Islet of Langerhans (tissue), 1 donor: ENCODE data around the gene LAYN.

Experiments used
- FAIRE-seq: peaks from one replicate; lab custom pipeline; 2011; peaks lifted over from hg19 to GRCh38; lab: Jason Lieb, UNC

Gene LAYN

DNA sequence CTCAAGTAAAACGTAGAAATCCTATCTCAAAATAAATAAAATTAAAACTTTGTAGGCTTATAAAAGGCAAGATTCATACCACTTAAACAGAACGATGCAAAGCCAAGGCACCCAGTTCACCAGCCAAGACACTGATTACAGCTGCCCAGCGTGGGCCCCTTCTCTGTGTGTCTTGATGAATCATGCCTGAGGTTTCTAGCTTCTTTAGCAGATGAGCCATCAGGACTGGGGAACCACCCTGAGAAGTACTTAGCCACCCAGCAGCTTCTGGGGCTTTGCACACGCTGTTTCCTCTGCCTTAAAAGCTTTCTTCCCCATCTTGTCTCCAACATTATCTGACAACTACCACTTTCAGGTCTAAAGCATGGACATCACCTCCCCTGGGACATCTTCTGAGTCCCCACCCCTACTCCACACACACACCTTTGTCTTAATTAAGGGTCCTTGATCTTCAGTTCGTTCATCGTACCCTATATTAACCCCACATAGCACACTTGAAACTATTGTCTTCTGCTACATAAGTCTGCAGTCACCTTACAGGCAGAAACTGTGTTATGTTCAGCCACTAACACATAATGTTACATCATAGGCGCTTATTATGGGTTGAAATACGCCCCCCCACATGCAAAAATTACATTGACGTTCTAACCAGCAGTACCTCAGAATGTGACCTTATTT is 8.7 kb upstream of the LAYN start:
- no peak for FAIRE-seq

DNA sequence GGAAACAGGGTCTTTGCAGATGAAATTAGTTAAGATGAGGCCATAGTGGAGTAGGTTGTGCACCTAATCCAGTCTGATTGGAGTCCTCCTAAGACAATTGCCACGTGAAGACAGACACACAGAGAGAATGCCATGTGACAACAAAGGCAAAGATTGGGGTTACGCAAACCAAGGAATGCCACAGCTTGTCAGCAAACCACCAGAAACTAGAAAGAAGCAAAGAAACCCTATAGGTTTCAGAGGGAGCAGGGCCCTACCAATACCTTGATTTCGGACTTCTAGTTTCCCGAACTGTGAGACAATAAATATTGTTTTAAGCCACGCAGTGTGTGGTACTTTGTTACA is 8.2 kb upstream of the LAYN start:
- no peak for FAIRE-seq

DNA sequence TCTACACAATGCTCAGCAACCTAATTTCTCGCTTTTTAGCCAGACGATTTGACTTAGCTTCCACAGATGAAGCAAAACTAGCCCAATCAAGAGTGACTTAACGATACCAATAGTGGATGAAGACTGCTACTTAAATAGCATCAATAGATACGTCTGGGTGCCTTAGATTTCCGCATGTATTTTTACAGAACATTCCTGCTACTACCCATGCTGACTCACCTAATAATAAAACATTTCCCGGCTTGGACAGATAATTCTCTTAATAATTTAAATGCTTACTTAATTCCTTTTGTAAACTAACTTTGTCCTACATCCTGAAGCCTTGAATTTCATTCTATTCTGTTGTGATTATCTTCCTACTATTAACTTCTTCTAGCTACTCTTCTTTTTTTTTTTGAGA is 5.2 kb upstream of the LAYN start:
- FAIRE-seq: no peak

DNA sequence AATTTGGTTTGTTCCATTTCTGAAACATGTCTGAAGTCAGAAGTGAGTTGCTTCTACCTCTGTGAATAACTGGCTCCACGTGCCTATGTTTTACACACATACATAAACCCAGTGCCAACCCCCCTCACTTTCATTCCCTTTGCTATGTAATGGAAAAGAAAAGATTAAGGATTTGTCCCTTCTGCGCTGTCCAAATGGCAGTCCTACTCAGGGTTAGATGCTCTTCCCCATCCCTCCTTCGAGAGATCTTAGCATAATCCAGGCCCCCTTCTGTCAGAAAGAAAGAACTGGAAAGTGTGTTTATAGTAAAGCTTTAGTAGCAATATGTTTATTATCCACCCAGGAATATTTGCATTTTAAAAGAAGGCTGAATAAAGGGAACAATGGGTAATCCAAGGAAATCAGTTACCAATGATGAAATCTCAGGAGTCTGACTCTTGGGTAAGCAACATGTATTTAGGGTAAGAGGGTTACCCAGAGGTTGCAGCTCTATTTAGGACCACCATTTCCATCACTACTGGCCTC is 3.1 kb upstream of the LAYN start:
- FAIRE-seq: no peak

DNA sequence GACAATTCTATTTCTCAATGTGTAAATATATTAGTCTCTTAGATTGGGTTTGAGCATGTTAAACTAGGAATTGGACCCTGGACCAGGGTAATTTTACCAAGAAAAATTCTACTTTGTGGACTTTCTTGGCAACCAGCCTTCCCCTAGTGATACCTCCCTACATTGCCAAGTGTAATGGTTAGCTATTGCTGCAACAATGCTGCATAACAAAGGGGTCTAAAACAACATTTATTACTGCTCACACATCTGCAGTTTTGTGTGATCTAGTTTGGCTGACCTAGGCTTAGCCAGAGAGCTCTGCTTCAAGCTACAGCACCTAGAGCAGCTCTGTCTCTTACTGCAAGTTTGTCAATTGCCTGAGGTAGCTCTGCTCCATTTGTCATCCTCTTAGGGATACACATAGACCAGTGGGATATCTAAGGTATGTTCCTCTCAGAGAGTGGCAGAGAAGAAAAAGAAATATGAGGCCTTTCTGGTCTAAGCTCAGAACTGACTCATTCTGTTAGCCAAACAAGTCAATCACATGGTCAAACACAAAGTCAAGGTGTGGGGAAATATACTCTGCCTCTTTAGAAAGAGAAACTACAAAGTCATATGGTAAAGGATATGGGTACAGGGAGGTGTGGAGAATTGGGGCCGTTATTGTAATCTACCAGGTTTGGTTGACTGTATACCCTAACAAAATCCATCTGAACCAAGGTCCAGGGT is 2.0 kb upstream of the LAYN start:
- FAIRE-seq: no peak

DNA sequence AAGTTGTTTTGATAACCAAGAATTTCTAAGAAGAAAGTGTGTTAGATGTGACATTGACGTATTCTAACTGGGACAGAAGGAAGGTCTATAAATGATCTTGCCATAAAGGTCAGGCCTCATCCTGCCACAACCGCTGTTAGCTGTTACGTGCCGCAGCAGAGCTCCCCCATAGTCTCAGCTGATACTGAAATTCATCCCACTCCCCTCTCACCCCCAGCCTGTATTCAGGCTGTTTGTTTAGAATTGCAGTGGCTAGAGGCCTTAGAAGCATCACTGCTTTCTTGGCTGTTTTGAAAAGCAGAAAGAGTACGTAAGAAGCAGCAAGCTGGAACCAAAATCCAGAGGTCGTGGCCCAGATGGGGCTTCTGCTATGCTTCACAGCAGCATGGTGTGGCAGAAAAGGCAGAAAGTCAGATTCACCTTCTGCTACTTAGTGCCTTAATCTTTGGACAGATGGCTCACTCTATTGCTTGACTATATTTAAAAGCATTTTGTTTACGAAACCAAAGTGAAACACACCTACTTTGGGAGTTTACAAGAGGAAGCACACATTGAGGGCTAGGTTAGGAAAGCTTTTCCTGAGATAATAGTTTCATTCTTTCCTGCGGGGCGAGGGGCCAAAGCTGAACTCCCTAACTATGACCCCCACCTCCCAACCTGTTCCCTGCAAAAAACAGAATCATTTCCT is 950 bp upstream of the LAYN start:
- FAIRE-seq: no peak

DNA sequence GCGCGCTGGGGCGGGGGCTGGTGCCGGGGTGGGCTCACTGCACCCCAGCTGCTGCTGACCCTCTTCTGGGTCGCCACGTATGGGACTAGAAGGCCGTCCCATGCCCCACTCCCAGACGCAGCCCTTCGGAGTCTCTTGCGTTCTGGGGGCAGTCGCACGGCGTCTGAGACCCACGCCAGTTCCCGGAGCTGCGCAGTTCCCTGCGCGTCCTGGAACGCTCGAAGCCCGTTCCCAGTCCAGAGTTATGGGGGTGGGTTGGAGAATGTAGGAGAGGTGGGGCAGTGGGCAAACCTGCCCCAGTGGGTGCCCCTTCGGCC is 375 bp downstream of the LAYN start:
- FAIRE-seq: no peak

DNA sequence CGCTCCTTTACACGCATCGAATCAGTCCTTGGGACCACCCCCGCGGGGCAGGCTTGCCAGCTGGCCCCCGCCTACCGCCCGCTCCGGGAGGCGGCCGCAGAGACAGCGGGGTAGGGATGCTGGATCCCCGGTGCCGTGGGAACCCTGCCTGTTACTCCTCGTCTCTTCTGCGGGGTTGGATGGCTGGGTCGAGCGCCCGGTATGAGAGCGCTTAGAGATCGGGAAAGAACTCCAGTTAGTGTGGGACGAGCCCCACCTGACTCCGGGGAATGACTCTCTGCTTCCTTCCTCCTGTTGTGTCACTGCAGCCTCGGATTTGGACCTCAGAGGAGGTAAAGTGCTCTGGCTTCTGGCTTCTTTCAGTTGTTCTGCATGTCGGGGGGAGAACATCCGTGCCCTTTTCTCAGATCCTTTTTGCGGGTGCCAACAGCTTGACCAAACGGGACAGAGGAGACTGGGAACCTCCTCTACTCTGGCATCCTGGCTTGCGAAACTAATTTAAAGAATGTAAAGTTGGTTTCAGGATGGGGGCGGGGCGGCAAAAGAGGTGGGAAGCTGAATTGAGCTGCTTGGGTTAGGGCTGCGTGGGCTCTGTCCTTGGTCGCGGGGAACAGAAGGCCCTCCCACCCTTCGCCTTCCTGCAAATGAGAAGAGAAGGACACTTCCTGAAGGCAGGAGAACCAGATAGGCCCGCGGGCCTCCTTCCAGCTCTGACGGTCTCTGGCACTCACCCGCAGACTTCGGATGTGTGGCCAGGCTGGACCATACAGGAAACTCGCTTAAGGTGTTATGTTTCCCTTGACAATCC is 938 bp downstream of the LAYN start:
- no peak for FAIRE-seq

DNA sequence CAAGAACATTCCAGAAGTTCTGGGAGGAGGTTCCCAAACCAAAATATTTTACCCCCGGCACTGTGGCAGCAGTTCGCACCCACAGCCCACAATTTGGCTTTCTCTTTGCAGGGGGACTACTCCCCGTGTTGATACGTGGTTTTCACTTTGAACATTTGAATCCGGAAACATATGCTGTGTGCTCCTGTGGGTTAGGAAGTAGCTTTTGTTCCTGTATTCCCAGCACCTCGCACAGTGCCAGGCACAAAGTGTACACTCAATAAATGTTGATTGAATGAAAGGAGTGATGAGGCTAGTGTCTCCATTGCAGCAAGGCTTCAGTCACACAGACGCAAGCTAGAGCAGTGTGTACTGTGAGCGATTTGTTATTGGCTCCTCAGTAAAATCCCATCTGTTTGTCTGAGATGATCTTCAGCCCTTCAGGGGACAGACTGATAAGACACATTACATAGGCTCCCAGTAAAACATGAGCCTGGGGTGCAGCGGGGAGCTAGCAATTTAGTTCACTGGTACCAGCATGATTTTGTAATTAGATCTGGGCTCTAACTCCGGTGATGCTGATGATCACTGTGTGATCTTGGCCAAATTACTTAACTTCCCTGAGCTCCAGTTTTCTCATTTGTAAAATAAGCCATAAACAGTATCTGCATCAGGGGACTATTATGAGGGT is 2.2 kb downstream of the LAYN start:
- FAIRE-seq: no peak

DNA sequence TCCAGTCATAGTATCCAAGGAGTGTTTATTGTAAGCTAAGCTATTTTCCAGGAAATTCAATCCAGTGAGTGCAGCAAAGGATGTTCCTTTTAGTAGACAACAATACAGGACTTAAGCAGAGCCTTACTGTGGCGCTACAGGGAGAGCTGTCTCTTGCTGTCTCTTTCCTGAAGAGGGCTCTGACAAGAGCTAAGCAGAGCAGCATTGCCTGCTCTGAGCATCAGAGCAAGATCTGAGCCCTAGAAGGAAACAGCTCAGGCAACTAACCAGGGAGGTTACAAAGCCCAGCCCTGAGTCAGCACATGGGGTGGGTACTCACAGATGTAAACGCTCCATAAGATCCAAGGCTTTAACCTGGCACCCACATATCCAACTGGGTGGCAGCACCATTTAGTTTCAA is 8.0 kb downstream of the LAYN start:
- FAIRE-seq: no peak

DNA sequence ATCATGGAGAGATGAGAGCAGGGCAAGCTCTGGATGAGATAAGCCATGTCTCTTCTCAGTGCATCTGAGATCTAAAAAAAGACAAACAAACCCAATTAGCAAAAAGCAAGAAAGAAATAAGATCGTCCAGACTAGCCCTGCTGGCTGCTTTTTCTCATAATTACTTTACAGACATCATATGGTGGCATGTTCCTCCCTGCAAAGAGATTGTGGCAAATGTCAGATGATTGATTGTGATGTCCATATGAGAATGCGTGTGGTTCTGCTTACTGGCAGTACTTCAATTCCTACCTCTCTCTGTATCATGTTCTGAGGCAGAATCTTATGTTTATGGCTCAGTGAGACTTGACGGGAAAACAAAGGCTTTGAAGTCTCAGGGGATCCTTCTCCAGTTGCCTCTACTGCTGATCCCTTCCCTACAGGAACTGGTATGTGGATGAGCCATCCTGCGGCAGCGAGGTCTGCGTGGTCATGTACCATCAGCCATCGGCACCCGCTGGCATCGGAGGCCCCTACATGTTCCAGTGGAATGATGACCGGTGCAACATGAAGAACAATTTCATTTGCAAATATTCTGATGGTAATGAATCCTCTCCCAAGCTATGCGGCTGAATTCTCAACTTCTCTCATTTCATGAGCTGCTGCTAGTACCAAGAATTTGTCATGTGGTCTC is 8.8 kb downstream of the LAYN start:
- FAIRE-seq: no peak

DNA sequence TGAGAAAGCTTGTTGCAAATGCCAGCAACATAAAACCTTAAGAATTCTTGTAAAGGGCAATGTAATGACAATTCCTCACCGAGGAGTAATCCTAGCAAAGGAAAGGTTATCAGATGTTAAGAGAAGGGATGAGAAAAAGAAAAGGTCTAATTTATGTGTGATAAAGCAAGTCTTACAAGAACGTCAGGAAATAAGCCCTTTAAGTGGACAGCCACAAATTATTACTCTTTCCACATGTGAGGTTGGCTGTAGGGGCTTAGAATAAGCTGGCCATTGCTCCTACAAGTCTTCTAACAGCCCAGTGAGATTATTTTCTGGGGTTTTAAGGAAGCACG is 9.3 kb downstream of the LAYN start:
- no peak for FAIRE-seq

DNA sequence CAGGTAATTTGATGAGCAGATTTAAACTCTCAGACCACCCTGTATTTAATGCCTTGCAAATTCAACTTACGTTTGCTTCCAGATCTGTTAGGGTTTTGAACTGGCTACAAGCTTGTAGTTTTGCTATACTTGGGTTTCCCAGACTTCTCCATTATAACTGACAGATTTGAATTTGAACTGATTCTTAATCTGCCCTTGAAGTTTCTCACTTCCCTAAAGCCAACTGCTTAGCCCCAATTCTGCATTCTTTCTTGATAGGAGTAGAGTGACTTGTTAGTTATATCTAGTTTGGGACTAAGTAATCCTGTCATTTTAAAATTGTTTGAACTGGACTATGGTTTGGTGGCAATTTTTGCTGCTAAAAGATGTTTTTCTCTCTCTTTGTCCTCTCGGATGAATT is 9.7 kb downstream of the LAYN start:
- no peak for FAIRE-seq

DNA sequence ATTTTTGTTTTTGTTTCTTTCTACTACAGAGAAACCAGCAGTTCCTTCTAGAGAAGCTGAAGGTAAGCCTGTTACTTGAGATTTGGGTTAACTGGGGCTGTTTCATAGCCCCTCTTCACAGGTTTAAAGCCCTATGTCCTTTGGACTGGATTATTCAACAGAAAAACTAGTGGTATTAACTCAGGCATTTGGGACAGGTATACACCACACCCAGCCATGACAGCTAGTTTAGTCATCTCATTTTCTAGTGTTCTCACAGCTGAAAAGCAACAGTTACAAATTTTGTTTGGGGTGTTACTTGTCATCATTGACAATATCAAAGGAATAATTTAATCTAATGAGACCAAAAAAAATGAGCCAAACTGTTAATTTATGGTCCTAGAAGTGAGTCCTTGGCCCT is 14.0 kb downstream of the LAYN start:
- FAIRE-seq: no peak

DNA sequence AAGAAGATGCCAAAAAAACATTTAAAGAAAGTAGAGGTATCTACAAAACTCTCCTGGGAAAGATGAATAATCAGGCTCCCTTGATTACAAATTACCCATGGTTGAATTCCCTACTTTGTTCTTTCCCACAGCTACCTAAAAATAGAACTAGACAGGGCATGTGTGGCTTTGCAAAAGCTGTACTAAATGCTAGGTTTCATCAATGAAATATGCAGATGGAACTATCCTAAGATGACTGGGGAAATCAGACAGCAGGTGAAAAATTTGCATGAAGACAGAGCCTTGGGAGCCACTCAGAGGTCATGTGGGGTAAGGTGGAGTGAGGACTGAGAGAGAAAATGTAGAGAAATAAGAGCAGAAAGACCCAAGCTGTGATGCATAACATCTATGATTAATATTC is 14.7 kb downstream of the LAYN start:
- FAIRE-seq: no peak

DNA sequence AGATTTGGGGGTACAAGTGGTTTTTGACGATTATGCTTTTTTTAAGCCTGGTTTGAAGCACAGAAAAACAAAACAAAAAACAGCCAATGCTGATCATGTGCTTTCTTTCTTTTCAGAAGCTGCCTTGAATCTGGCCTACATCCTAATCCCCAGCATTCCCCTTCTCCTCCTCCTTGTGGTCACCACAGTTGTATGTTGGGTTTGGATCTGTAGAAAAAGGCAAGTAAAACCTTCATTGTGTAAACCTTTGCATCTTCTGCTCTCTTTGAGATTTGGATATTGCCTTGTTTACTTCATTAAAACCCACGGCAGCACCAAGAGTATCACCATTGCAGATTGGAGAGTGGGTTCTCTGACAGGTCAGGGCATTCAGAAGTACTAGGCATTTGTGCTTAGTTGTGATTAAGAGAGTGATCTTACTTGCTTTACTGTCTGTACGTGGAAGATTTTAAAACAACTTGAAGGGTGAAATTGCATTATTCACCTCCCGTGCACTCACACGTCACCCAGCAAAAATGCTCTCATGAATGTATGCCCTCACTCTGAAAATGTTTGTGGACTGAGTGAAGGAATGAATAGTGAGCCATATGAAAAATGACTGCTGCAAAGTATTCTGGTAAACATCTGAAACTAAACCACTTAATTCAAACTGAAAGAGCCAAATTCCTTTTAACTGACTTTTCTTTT is 17.0 kb downstream of the LAYN start:
- no peak for FAIRE-seq

DNA sequence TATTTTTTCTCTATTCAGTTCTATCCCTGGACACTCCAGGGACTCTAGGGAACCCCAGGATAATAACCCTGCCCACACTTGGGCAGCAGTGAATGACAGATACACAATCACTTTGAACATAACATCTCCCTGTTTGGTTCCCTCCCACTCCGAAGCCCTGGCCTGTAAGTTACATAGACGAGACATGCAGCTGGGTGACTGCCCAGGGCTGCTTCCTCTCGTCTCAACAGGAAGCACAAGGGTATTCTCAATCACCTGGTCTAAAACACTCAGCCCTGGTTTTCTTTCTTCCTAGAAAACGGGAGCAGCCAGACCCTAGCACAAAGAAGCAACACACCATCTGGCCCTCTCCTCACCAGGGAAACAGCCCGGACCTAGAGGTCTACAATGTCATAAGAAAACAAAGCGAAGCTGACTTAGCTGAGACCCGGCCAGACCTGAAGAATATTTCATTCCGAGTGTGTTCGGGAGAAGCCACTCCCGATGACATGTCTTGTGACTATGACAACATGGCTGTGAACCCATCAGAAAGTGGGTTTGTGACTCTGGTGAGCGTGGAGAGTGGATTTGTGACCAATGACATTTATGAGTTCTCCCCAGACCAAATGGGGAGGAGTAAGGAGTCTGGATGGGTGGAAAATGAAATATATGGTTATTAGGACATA is 19.4 kb downstream of the LAYN start:
- no peak for FAIRE-seq

DNA sequence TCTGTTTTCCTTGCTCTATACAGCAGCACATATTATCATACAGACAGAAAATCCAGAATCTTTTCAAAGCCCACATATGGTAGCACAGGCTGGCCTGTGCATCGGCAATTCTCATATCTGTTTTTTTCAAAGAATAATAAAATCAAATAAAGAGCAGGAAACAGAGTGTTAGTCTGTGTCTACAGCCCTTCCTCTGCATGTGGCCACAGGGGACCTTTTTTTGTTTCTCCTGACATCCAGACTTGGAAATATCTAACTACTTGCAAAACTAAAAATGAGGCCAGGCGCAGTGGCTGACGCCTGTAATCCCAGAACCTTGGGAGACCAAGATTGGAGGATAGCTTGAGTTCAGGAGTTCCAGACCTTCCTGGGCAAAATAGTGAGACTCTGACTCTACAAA is 20.3 kb downstream of the LAYN start:
- no peak for FAIRE-seq

DNA sequence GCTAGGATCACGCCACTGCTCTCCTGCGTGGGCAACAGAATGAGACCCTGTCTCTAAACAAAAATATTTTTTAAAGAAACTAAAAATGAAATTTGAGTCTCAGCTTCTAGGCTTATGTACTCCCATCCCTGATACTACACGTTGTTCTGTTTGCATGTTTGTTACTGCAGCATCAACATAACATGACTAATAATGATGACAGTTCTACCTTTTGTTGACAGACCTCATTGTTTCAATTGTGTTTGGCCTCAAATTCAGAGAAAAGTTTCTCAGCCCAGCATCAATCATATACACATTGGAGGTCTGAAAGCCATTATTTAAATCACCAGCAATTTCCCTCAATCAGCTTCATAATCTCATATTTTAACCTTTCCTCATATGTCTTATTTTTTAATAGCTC is 20.8 kb downstream of the LAYN start:
- no peak for FAIRE-seq

DNA sequence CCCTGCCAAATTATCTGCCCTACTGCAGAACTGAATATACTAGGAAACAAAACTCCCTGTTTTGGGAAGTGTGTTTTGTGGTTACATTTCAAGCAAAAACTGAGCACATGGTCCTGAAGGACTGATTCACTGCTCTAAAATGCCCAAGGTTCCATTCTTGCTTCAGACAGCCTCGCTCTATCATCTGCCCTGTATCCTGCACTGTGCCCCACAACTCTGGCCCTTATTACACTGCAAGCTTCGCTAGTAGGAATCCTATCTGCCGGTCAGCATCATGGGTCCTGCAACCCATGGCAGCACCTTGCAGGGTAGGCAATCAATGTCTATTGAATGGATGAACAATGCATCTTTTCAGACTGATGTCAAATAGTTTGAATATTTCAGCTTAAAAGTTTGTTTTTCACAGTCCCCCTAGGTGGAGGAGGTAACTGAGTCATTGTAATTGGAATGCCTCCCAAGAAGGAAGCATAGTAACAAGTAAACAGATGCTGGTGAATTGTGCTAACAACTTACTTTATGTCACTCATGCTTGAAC is 21.3 kb downstream of the LAYN start:
- FAIRE-seq: no peak
